ENCODE results near the gene CDH16.
"Not testable (repeated sequence)": the region's sequence is repeated elsewhere in the genome, so short reads cannot be mapped to it uniquely, and the experiment has no call there.

Gene CDH16

DNA sequence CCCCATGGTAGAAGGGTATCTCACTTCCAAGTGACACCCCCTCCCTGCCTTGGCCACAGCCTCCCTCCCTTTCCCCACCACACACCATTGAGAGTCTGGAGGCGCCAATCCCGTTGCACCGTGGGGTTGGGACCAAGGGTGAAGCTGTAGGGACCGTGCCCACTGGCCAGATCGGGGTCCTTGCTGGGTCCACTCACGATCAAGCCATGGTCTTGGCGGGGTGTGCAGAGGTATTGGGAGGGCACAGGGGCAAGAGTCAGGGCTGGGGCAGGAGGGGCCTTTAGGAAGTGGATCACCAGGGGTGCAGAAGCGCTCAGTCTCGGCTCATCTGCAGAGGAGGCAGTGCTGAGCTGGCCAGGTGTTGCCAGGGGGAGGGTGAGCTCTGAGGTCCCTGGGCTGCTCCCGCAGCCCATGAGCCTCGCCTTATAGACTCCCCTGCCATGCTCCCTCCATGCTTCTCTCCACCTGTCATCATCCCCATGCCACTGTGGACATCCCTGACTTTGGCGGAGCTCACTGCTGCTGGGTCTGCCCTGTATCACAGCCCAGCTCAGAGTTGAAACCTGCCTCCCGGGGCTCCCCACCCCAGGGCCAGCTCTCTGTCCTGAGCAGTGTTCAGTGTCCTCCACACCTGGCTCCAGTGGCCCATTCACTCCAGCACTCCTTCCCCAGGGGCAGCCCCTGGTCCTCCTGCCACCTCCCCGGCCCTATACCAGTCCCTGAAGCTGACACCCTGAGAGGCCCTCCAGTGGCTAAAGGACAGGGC, 8.3 kb downstream of the CDH16 start:
- no peak for DNase-seq

DNA sequence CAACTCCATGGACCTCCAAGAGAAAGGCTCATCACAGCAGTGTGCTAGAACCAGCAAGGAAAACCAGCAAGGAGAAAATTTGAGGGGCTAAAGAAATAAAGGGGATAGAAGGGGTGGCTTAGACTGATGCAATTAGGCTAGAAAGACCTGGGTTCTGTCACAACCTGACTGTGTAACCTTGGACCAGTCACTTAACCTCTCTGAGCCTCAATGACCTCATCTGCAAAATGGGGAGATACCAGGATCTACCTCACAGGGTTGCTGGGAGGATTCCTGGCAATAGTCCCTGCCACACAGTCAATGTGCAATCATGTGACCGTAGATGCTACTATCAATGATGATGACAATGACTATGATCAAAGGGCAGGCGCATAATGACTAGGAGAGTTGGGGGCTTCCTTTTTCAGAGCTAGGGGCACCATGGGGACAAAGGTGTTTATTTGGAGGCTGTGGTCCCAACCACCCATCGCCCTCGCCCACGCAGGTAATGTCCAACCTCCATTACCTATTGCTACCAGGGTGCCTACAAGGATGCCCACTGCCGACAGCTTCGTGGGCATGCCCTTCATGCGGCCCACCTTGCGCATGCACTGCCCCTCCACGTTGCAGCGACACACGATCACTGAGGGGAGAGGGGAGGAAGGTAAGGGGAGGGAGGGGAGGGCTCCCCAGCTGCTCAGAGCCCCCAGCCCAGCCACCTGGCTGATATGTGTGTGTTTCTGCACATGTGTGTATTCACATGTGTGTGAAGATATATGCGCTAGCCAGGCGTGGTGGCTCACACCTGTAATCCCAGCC, 9.7 kb downstream of the CDH16 start:
- DNase-seq: no peak

GRCh38 chr16:66908116-66908515, 10.6 kb downstream of the CDH16 start:
- DNase-seq: no peak

DNA sequence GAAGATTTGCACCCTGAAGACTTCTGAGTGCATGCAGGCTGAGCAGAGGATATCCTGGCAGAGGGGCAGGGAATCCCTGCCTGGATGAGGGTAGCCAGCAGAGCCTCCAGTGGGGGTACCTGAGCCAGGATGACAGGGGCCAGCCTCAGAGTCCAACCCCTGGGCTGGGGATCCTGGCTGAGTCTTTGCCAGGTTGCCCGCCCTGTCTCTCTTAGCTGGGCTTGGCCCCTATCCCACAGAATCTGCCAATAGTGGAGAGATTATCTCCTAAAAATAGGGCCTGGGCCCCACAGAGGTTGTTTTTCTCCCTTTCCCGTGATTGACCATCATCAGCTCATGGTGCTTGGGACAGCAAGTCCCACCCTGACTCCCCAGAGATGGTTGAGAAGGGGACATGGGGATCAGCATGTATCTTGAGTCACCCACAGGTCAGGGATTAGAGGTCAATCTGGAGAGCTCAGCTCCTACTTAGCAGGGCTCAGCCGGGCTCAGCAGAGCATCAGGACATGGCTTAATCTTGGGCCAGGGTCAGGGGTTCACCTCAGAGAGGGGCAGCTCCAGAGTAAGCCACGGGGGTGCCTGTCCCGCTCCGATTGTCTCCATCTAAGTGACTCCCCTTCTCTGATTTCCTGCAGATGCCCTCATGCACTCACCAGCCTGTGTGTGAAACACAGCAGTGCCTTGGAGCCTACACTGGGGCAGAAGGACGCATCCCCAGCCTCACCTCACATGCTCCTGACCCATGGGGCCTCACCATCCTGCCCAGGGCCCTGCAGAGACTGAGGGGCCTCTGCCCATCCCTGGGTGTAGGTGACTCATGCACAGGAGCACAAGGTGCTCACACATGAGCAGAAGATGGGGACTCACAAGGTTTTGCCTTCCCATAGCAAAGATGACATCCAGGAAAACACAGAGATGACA, 11.5 kb downstream of the CDH16 start:
- no peak for DNase-seq

GRCh38 chr16:66905633-66906539, 12.8 kb downstream of the CDH16 start:
- peak; percentile 62 for DNase-seq

DNA sequence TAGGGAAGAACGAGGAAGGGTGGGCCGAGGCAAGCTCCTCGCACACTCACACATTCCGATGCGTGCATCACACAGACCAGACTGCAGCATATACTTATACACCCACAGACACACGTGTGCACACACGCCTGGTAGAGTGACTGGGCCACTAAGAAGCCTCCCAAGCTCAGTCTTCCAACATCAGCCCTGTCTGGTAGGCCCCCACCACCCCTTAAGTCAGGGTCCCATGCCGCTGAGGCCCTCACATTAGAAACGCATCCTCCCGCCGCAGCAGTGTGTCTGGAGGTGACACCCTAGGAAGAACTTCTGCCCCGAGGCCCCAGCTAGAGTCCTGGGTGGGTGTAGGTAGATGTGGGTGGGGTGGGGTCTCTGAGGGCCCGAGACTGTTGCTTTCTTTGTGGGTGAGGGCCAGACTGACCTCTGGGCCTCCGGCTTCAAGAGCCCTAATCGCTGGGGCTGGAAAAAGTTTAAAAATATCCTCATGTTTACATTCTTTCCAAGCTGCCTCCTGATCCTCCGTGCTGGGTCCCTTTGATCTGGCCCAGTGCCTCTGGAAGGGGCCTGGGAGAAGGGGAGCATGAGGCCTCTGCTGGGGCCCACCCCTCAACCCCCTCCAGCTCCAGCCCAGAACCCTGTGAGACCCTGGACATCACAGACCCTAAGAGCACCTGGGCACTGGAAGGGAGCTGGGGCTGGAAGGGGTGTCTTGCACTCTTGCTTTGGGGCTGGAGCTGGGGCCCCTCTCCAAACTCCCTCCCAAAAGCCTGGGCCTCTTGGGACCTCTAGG, 13.6 kb downstream of the CDH16 start:
- DNase-seq: no peak

DNA sequence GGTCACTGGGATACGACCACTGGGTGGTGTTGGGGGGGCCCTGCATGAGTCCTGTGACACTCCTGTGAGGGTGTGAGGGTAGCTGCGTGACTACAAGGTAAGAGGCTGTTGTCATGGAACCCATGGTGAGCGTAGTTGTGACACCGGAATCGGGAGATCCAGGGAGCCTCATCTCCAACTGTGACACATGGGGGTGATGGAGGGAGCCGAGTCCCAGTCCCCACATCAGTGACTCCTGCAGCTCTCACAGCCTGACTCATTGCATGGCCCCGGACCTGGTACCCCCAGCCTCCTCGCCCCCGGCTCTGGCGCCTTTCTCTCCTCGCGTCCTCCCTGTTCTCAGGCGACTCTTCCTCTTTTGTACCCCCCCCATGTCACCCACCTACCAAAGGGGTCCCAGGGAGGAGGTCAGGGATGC, 14.2 kb downstream of the CDH16 start:
- no peak for DNase-seq

DNA sequence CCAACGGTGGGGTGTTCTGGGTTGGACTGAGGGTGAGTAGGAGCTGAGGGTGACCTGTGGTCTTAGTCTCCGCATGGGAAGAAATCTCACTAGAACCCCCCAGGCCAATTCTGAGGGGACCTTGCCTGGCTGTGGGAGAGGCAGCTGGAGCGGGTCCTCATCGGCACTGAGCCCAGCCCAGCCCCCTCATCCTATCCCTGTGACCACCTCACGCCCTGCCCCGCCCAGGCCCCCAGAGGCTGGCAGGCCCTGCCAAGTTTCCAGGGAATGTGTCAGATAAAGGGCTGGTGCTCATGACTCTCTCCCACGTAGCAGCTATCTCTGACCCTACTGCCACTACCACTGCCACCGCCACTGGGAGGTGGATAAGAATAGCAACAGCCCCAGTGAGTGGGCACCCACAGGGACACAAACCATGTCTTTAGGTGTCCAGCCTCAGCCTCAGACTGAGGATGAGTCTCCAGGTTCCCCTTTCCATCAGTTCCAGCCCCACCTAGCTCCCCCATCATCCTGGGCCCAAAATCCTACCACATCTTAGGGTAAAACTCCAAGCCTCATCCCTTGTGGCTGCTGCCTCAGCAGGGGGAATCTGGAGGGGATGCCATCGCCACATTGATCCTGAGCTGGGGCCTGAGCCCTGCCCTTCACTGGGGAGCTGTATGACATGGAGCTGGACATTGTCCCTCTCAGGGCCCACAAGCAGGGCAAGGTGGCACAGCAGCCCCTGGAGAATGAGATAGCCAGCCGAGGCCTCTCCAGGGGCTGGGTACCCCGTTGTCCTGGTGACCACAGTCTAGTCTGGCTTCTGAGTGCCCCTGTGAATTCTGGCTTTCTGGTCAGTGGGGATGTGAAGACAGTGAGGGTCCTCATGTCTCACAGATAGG, 14.9 kb downstream of the CDH16 start:
- DNase-seq: no peak

DNA sequence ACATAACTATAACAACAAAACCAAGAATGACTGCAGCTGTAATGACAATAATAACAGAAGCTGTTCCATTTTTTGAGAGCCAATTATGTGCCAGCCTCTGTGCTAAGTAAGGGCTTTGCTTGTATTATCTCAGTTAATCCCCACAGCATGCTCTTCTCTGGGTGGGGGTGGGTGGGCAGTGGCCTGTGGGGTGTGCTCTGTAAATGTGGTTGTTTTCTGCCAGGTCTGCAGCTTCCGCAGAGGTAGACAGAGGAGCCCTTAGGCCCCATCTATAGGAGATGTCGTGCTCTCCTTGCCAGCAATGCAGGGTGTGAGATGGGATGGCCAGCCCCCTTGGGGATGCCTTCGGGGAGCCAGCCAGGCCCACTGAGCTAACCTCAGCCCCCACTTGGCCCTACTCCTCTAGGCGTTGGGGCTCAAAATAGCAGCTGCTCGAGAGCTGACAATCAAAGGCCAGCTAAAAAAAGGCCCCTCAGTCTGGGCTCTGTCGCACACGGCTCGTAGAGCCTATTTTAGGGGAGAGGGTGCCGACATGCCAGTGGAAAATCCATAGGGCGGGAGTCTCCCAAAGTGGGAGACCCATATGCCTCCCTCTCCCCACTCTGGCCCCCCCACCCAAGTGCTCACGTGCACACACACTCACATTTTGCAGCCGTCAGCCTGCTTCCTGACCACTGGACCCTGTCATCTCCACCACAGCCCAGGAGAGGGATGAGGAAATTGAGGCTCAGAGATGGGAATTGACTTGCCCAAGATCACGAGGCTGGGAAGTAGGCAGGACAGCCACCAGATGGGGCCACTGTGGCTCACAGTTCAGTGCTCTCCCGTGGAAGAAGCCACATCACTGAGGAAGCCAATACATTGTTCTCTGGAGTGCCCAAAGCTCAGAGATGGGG, 15.8 kb downstream of the CDH16 start:
- DNase-seq: no peak

- no peak for DNase-seq
Measured at GRCh38 chr16:66901626-66902025, 17.1 kb downstream of the CDH16 start.

DNA sequence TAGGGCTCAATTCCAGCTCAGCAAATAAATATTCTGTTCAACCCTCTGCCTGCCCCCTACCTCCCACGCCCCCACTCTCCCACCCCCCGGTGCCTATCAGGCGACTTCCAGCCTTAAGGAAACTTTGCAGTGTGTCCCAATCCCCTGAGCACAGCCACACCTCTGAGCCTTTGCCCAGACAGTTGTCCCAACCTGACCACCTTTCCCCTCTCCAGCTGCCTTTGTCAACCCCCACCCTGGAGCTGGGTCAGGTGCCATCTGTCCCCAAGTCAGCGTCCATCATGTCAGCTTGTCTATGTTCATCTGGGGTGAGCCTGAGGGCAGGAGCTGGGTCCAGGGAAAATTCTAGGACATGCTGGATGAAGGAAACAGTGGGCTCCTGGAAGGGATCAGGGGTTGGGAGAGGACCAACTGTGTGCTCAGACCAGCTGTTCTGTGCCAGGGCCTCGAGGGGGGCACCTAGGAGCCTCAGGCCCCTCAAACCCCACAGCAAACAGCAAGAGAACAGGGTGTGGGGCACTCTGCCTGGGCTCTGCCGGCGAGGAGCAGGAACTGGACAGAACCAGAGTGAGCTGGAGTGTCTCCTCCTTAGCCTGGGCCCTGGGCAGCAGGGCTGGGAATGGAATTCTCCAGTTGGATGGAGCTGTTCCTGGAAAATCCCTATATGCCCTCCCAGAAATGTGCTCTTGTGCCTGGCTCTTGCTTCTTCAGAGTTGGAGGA, 17.8 kb downstream of the CDH16 start:
- DNase-seq: no peak

DNA sequence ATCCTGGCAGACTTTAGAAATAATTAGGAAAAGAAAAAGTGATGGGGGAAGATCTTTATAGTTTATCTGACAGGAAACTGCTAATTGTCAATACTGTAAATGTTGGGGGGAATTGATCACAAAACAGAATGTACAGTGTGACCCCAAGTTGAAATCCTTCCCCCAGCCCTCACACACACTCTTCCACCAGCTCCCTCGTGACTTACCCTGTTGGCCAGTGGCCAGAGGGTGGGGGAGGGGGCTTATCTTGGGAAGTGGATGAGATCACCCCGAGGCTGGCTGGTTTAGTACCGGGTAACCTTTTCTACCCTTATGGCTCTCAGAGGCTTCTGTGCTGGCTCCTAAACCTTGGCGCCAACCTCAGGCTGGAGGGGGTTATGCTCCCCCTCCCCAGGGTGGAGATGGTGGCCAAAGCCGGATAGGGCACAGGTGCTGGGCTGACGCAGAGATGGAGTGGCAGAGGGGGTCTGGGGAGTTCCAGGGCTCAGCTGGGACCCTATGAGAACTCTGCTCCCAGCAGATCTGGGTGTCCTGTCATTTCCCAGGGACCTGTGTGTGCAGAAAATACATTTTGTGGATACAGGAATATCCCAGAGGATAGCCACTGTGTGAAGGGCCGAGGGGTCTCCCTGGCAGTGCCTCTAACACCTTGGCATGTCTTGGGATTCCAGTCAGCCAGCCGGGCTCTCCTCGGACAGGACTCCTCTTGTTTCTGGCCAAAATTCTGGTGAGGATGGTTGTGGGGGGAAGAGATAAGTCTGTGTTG, 18.6 kb downstream of the CDH16 start:
- peak; percentile 72 for DNase-seq

DNA sequence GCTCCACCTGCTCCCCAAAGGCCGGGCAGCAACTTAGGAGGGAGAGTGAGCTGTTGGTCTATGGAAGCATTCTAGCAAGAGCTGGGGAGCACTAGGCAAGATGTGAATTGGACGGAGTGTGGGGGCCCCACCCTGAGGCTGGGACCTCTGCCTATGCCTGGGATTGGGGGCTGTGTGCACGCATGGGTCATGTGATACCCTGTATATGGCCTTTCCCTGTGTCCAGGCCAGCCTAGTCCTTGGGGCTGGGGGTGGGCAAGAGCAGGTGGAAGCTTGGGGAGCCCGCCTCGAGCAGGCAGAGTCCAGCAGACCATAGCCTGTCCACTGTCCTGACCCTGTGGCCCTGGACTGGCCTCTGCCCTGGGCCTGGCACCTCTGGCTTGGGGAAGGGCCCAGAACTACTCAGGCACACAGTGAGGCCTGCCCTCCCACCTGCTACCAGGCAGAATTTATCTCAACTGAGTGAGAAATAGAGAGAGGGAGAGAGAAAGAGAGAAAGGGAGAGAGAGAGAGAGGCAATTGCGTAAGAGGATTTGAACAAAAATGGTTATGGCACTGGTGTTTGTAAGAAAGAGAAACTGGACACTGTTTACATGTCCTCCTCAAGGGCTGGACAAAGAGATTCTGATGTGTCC, 19.3 kb downstream of the CDH16 start:
- no peak for DNase-seq

GRCh38 chr16:66898933-66899309, 19.8 kb downstream of the CDH16 start:
- no peak for DNase-seq

- no peak for DNase-seq
Measured at GRCh38 chr16:66898207-66898606, 20.5 kb downstream of the CDH16 start.

- not testable (repeated sequence) for DNase-seq
Measured at GRCh38 chr16:66896682-66897081, 22.0 kb downstream of the CDH16 start.

- DNase-seq: no peak
Measured at GRCh38 chr16:66895999-66896398, 22.7 kb downstream of the CDH16 start.

All from DMS153 (cell line).